Tibial artery (tissue), 4 donors: Measurements from ENCODE around the gene CTSZ.
A peak's percentile ranks its signal among the peaks of the same experiment; 100 is the strongest.
"Not testable (repeated sequence)": the region's sequence is repeated elsewhere in the genome, so short reads cannot be mapped to it uniquely, and the experiment has no call there.

Experiments used
- DNase-seq, 2 donors: peaks; one replicate each; pipeline ENCODE4 v3.0.0-alpha.2; 2019
- H3K27ac ChIP-seq, 2 donors: fragments of 200-600 bp; sonication (generic) in 1 of 2; 1 replicate in 1 of 2; 2 replicates in 1 of 2; pipeline ENCODE4 v1.5.1; 2018 to 2019; ENCODE audit warnings: mild to moderate bottlenecking in 1 of 2
- H3K27me3 ChIP-seq, 2 donors: fragments of 200-600 bp; sonication (generic) in 1 of 2; one replicate each; pipeline versions ENCODE4 v1.5.1 to v1.6.0; 2016 to 2019
- H3K36me3 ChIP-seq, 3 donors: fragments of 200-600 bp; sonication (generic) in 2 of 3; one replicate each; pipeline ENCODE4 v1.5.1; 2016 to 2019; ENCODE audit warnings: mild to moderate bottlenecking in 2 of 3
- H3K4me1 ChIP-seq, 4 donors: fragments of 200-600 bp; sonication (generic) in 2 of 4; 1 replicate in 3 of 4; 2 replicates in 1 of 4; pipeline ENCODE4 v1.5.1; 2016 to 2019
- H3K4me3 ChIP-seq, 2 donors: fragments of 200-600 bp; sonication (generic) in 1 of 2; 1 replicate in 1 of 2; 2 replicates in 1 of 2; pipeline ENCODE4 v1.5.1; 2018 to 2019; ENCODE audit warnings: mild to moderate bottlenecking in 2 of 2
- H3K9me3 ChIP-seq, 3 donors: fragments of 200-600 bp; sonication (generic) in 1 of 3; one replicate each; pipeline ENCODE4 v1.5.1; 2016 to 2019
- intact Hi-C: fragments of 100-400 bp; cut with DNase I; formaldehyde crosslinking; loops from one replicate; pipeline ENCODE4 v1.15.0; 2023; ENCODE audit warnings: low total_unique reads
- TF ChIP-seq, protein P1 (sequence below), 2 experiments: fragments of 200-600 bp in 1 of 2; fragments of 450-650 bp in 1 of 2; IDR thresholded peaks; one replicate each; pipeline ENCODE4 v1.5.1; 2017 to 2019; ENCODE audit warnings: antibody characterized with exemption in 2 of 2, mild to moderate bottlenecking in 1 of 2, moderate library complexity in 1 of 2

CTSZ gene

GRCh38 chr20:59013031-59013951, 6.2 kb upstream of the CTSZ start:
- TF ChIP-seq, protein P1, sequence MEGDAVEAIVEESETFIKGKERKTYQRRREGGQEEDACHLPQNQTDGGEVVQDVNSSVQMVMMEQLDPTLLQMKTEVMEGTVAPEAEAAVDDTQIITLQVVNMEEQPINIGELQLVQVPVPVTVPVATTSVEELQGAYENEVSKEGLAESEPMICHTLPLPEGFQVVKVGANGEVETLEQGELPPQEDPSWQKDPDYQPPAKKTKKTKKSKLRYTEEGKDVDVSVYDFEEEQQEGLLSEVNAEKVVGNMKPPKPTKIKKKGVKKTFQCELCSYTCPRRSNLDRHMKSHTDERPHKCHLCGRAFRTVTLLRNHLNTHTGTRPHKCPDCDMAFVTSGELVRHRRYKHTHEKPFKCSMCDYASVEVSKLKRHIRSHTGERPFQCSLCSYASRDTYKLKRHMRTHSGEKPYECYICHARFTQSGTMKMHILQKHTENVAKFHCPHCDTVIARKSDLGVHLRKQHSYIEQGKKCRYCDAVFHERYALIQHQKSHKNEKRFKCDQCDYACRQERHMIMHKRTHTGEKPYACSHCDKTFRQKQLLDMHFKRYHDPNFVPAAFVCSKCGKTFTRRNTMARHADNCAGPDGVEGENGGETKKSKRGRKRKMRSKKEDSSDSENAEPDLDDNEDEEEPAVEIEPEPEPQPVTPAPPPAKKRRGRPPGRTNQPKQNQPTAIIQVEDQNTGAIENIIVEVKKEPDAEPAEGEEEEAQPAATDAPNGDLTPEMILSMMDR (IDR thresholded peaks at IDR 0.05) = no peak
- Histone ChIP-seq H3K36me3 (no peaks in the 10 kb centered on the region), H3K4me3 (no peak overlapping the region), H3K4me1 (peaks cover 0 to 28% (median 15%) of the 10 kb centered on the region in 4 donors), H3K9me3 (no peaks in the 10 kb centered on the region), H3K27me3 (no peaks in the 10 kb centered on the region), H3K27ac (no peak overlapping the region)
- DNase-seq = no peak
- intact Hi-C loops = no loop called here

DNA sequence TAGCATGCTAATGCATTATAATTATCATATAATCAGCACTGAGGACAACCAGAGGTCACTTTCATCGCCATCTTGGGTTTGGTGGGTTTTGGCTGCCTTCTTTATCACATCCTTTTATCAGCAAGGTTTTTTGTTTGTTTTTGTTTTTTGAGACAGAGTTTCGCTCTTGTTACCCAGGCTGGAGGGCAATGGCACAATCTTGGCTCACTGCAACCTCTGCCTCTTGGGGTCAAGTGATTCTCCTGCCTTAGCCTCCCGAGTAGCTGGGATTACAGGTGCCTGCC, 4.8 kb upstream of the CTSZ start:
- H3K9me3 ChIP-seq, H3K36me3 ChIP-seq, intact Hi-C loops, H3K27me3 ChIP-seq, H3K4me3 ChIP-seq, DNase-seq: not testable (repeated sequence)
- peaks cover 0 to 38% (median 19%) of the 10 kb centered on the region in 4 donors for H3K4me1 ChIP-seq
- H3K27ac ChIP-seq = peak overlapping the region; percentile 46 to 66

DNA sequence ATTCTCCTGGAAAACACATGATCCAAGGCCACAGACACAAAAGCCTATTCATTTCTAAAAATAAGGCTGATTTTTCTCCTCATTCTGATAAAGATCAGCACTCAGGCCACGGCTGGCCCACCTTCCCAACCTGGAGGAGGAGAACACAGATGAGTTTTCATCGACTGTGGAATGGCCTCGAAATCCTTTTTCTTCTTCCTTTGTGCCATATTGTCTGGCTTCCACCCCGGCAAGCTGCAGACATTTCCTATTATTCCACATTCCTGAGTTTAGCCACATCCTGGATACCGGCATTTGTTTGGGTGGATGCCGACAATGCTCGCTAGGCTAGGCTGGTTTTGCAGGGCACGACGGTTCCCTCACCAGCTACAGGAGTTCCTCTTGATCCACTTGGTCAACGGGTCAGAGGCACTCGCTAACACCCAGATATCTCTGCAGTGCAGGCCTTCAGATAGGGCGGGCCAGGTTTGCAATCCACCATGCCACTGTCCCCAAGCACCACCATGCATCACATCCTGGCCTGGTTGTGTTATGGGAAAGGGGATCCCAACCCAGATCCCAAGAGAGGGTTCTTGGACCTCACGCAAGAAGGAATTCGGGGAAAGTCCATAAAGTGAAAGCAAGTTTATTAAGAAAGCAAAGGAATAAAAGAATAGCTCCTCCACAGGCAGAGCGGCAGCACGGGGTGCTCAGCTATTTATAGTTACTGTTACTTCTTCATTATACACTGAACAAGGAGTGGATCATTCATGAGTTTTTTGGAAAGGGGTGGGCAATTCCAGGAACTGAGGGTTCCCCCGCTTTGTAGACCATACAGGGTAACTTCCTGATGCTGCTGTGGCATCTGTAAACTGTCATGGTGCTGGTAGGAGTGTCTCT, 4.2 kb upstream of the CTSZ start:
- no peaks in the 10 kb centered on the region for H3K9me3 ChIP-seq
- H3K36me3 ChIP-seq = no peaks in the 10 kb centered on the region
- TF ChIP-seq, protein P1 (IDR thresholded peaks at IDR 0.05) = no peak
- H3K27ac ChIP-seq = peak overlapping the region; percentile 46 to 66
- H3K27me3 ChIP-seq = no peaks in the 10 kb centered on the region
- peaks cover 0 to 44% (median 22%) of the 10 kb centered on the region in 4 donors for H3K4me1 ChIP-seq
- DNase-seq = peak; percentile 49 to 68
- peak overlapping the region in 1 of 2 donors; percentile 4 for H3K4me3 ChIP-seq
- intact Hi-C loops = no loop called here

GRCh38 chr20:59010321-59010994, 3.4 kb upstream of the CTSZ start:
- H3K27ac ChIP-seq = peak overlapping the region; percentile 46 to 66
- no peaks in the 10 kb centered on the region for H3K36me3 ChIP-seq
- no peaks in the 10 kb centered on the region for H3K9me3 ChIP-seq
- peaks cover 0 to 52% (median 30%) of the 10 kb centered on the region in 4 donors for H3K4me1 ChIP-seq
- DNase-seq = no peak
- TF ChIP-seq, protein P1 (IDR thresholded peaks at IDR 0.05) = no peak
- H3K4me3 ChIP-seq = no peak overlapping the region
- intact Hi-C loops = no loop called here
- no peaks in the 10 kb centered on the region for H3K27me3 ChIP-seq

DNA sequence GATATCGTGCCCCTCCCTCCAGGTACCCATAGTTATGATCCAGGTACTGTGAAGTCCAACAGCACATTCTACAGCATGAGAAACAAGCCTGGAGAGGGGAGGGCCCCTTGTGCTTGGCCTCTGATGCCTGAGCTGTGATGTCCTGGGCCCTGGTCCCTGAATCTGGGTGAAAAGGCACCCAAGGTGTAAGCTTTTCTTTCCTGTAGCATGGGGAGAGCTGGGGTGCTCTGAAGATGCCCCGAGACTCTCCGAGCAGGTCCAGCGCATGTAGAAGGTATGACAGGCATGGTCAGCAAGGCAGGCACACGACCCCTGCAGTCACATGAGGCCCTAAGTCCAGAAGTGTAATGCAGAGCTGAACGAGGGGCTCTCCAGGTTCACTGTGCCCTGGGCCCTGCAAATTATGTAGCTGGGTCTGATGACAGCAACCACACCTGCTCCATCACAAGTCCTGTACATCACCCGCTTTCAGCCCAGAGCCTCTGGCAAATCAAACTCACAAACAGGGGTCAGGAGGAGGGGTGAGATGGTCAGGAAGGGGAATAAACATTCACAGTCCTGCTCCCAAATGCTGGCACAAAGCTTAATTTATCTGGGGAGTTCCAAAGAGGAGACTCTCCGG, 1.8 kb upstream of the CTSZ start:
- DNase-seq = peak in 1 of 2 donors; percentile 59
- Histone ChIP-seq H3K27ac (no peak overlapping the region), H3K9me3 (no peaks in the 10 kb centered on the region), H3K4me1 (peaks cover 0 to 68% (median 44%) of the 10 kb centered on the region in 4 donors), H3K27me3 (no peaks in the 10 kb centered on the region), H3K36me3 (no peaks in the 10 kb centered on the region), H3K4me3 (no peak overlapping the region)
- intact Hi-C loops = no loop called here
- TF ChIP-seq, protein P1 (IDR thresholded peaks at IDR 0.05) = no peak
